PC-9 (cell line): ENCODE measurements around the gene TRAFD1. TPM values are rescaled to one million over a fixed set of nuclear protein-coding genes. Genes with fewer than 3 reads are reported as not detected.

Experiments used
- BruUV-seq: library from RNA; stranded (reverse); fragments of 400-500 nt; replicated peaks from 2 replicates; lab custom pipeline; 2021; lab: Mats Ljungman, UMichigan
- CTCF ChIA-PET: fragments of 300-600 bp; sonication (Branson Sonifier 250); formaldehyde crosslinking; loops from one replicate; lab custom pipeline; 2022; ENCODE audit warnings: antibody characterized with exemption; lab: Charles Lee
- POLR2A ChIA-PET: fragments of 300-600 bp; sonication (Branson Sonifier 250); formaldehyde crosslinking; loops from one replicate; lab custom pipeline; 2022; ENCODE audit warnings: antibody characterized with exemption; ENCODE audit not compliant: unreplicated experiment; lab: Charles Lee
- DNase-seq, 2 experiments: peaks; one replicate each; pipeline versions ENCODE4 v3.0.0 to v3.0.0-alpha.2; 2015 to 2022; ENCODE audit warnings: mixed read lengths in 1 of 2
- H2AFZ ChIP-seq: fragments of 200-600 bp; sonication (generic); 2 replicates; pipeline ENCODE4 v1.8.1; 2017; ENCODE audit warnings: antibody characterized with exemption
- H3F3A ChIP-seq: fragments of 200-600 bp; sonication (generic); 2 replicates; pipeline ENCODE4 v1.8.1; 2017; ENCODE audit warnings: antibody characterized with exemption, mild to moderate bottlenecking, low read depth; ENCODE audit not compliant: insufficient read depth
- H3K27ac ChIP-seq: fragments of 200-600 bp; sonication (generic); 2 replicates; pipeline ENCODE4 v1.6.1; 2016; ENCODE audit warnings: mixed run types
- H3K27me3 ChIP-seq: fragments of 200-600 bp; sonication (generic); 2 replicates; pipeline ENCODE4 v1.6.1; 2016; ENCODE audit warnings: low read depth, mixed run types; ENCODE audit not compliant: insufficient read depth
- H3K36me3 ChIP-seq: fragments of 200-600 bp; sonication (generic); 2 replicates; pipeline ENCODE4 v1.6.1; 2016; ENCODE audit warnings: low read depth, mixed run types
- H3K4me1 ChIP-seq: fragments of 200-600 bp; sonication (generic); replicated peaks from 2 replicates; pipeline ENCODE4 v1.6.1; 2016; ENCODE audit warnings: mixed run types; ENCODE audit not compliant: insufficient read depth
- H3K4me2 ChIP-seq: fragments of 200-600 bp; sonication (generic); 2 replicates; pipeline ENCODE4 v1.6.1; 2017; ENCODE audit warnings: mixed run types
- H3K4me3 ChIP-seq: fragments of 200-600 bp; sonication (generic); 2 replicates; pipeline ENCODE4 v1.6.1; 2016; ENCODE audit warnings: mixed run types
- H3K79me2 ChIP-seq: fragments of 200-600 bp; sonication (generic); 2 replicates; pipeline ENCODE4 v1.6.1; 2017; ENCODE audit warnings: low read depth, mixed run types
- H3K9me2 ChIP-seq: fragments of 200-600 bp; sonication (generic); 2 replicates; pipeline ENCODE4 v1.8.1; 2017; ENCODE audit warnings: mild to moderate bottlenecking; ENCODE audit not compliant: insufficient read depth
- H3K9me3 ChIP-seq: fragments of 200-600 bp; sonication (generic); 2 replicates; pipeline ENCODE4 v1.8.1; 2016; ENCODE audit warnings: low read depth; ENCODE audit not compliant: insufficient read depth
- H4K20me1 ChIP-seq: fragments of 200-600 bp; sonication (generic); 2 replicates; pipeline ENCODE4 v1.8.1; 2017; ENCODE audit not compliant: insufficient read depth
- EZH2 ChIP-seq: fragments of 200-600 bp; sonication (generic); IDR thresholded peaks from 2 replicates; pipeline ENCODE4 v1.8.0; 2017; ENCODE audit warnings: antibody characterized with exemption, low read depth
- intact Hi-C: fragments of 100-400 bp; cut with micrococcal nuclease; formaldehyde crosslinking; loops from one replicate; pipeline ENCODE4 v1.10.0; 2022; ENCODE audit not compliant: unreplicated experiment
- total RNA-seq: library from RNA; stranded (reverse); gene quantifications from 2 replicates; pipeline ENCODE4 v1.2.3, GENCODE V29; 2021
- TF ChIP-seq, protein P1 (sequence below): fragments of 200-600 bp; sonication (generic); conservative IDR thresholded peaks from 2 replicates; pipeline ENCODE4 v1.6.1; 2017; ENCODE audit warnings: mixed run types, antibody characterized with exemption, mild to moderate bottlenecking, moderate library complexity

TRAFD1 gene
- total RNA-seq, 1 experiment from 2014 or later: 38.7 TPM

DNA sequence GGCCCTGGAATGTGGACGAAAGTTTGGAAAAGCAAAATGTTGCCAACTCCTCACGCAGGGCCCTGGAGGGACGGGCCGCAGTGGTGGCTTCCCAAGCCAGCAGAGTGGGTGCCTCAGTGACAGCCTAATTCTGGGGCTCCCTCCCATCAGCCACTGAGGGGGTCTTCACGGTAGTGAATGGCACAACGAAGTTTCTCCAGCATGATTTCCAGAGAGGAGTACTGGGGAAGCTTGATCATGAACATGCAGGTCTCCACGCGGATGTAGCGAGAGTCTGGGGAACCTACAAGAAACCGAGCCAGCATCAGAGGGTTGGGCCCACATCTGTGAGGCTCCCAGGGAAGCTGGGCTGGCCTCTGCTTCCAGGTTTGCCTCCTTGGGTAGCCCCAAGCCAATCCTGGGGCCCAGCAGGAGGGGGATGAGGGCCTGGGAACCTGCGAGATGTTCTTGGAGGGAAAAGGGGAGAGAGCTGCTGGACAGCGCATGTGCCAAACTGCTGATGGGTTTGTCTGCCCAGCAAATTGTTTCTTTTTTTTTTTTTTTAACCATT is 37.0 kb downstream of the TRAFD1 start:
- no peaks in the 10 kb centered on the region for H3K27me3 ChIP-seq
- H3K9me2 ChIP-seq: no peaks in the 10 kb centered on the region
- no peaks in the 10 kb centered on the region; the same call in 1 of the 2 replicates for H4K20me1 ChIP-seq
- no peaks in the 10 kb centered on the region for H3K79me2 ChIP-seq
- CTCF ChIA-PET: no interaction called here
- BruUV-seq: no TSS peak
- TF ChIP-seq EZH2: no peak
- TF ChIP-seq, protein P1, sequence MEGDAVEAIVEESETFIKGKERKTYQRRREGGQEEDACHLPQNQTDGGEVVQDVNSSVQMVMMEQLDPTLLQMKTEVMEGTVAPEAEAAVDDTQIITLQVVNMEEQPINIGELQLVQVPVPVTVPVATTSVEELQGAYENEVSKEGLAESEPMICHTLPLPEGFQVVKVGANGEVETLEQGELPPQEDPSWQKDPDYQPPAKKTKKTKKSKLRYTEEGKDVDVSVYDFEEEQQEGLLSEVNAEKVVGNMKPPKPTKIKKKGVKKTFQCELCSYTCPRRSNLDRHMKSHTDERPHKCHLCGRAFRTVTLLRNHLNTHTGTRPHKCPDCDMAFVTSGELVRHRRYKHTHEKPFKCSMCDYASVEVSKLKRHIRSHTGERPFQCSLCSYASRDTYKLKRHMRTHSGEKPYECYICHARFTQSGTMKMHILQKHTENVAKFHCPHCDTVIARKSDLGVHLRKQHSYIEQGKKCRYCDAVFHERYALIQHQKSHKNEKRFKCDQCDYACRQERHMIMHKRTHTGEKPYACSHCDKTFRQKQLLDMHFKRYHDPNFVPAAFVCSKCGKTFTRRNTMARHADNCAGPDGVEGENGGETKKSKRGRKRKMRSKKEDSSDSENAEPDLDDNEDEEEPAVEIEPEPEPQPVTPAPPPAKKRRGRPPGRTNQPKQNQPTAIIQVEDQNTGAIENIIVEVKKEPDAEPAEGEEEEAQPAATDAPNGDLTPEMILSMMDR: no peak
- POLR2A ChIA-PET: no interaction called here
- intact Hi-C loops: no loop called here
- H3F3A ChIP-seq: peaks cover 6% of the 10 kb centered on the region; the same call in 1 of the 2 replicates
- H2AFZ ChIP-seq: no peak overlapping the region
- no peak overlapping the region for H3K4me3 ChIP-seq
- no peaks in the 10 kb centered on the region for H3K4me1 ChIP-seq
- no peak for DNase-seq
- H3K27ac ChIP-seq: no peak overlapping the region
- peaks cover 21% of the 10 kb centered on the region for H3K36me3 ChIP-seq
- no peak overlapping the region for H3K4me2 ChIP-seq
- no peaks in the 10 kb centered on the region for H3K9me3 ChIP-seq

DNA sequence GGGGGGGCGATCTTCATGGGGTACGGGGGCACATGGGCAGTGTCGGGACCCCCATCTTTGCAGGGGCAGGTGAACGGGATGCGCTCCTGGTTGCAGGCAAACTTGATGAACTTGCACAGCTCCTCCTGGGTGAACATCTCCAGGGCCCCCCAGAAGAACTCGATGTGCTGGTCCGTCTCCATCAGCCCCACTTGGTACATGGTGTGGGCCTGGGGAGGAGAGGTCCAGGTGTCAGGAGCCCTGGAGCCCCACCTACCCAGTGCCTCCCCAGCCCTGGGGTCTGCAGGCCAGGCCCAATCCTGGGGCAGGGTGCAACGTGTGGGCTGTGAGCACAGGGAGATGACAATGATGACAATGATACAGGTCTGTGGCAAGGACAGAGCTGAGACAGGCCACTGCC is 37.7 kb downstream of the TRAFD1 start:
- Histone ChIP-seq H2AFZ (no peak overlapping the region), H3F3A (peaks cover 6% of the 10 kb centered on the region; the same call in 1 of the 2 replicates), H3K36me3 (peaks cover 16% of the 10 kb centered on the region), H3K27ac (no peak overlapping the region), H3K4me2 (no peak overlapping the region), H3K9me2 (no peaks in the 10 kb centered on the region), H3K27me3 (no peaks in the 10 kb centered on the region), H4K20me1 (no peaks in the 10 kb centered on the region; the same call in 1 of the 2 replicates), H3K4me1 (no peaks in the 10 kb centered on the region), H3K9me3 (no peaks in the 10 kb centered on the region), H3K4me3 (no peak overlapping the region), H3K79me2 (no peaks in the 10 kb centered on the region)
- intact Hi-C loops: no loop called here
- BruUV-seq: no TSS peak
- no peak for DNase-seq
- ChIA-PET CTCF (no interaction called here), POLR2A (no interaction called here)
- no peak for TF ChIP-seq EZH2
- TF ChIP-seq, protein P1: no peak

DNA sequence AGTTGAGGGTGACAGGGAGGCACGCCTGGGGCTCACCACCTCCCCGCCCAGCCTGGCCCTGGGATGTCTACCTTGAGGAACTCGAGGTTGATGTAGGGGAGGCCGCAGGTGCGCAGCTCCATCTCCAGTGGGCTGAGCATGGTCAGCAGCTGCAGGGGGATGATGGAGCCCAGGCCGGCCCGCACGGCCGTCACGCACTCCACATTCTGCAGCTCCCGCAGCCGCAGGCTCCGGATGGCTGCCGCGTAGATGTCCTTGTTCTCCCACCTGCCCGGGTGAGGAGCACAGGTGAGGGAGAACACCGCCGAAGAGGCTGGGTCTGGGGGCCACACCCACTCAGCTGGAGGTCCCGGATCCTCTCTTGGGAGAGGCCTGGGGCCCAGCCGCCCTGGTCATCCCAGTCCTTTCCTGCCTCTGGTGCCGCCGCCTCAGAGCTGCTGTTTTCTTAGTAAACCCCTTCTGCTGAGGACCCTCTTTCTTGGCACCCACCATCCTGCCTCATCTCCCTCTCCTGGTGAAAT is 38.2 kb downstream of the TRAFD1 start:
- no peaks in the 10 kb centered on the region for H3K9me2 ChIP-seq
- no TSS peak for BruUV-seq
- ChIA-PET CTCF (no interaction called here), POLR2A (interaction anchor here (0.5 kb wide), 1 partner anchor 12 kb away, joined by 7 read pairs; no protein-coding TSS in a partner anchor)
- H3K4me3 ChIP-seq: no peak overlapping the region
- no peak overlapping the region for H3K4me2 ChIP-seq
- no peaks in the 10 kb centered on the region for H3K9me3 ChIP-seq
- peaks cover 11% of the 10 kb centered on the region for H3K36me3 ChIP-seq
- intact Hi-C loops: no loop called here
- TF ChIP-seq, protein P1: no peak
- TF ChIP-seq EZH2: no peak
- no peak overlapping the region for H3K27ac ChIP-seq
- H3K27me3 ChIP-seq: no peaks in the 10 kb centered on the region
- no peak overlapping the region for H2AFZ ChIP-seq
- no peaks in the 10 kb centered on the region for H3K4me1 ChIP-seq
- H3F3A ChIP-seq: peaks cover 6% of the 10 kb centered on the region; the same call in 1 of the 2 replicates
- H3K79me2 ChIP-seq: no peaks in the 10 kb centered on the region
- DNase-seq: no peak
- no peaks in the 10 kb centered on the region for H4K20me1 ChIP-seq
